ENCODE results near the gene CCDC88B. TPM values are rescaled to one million over a fixed set of nuclear protein-coding genes. Genes with fewer than 3 reads are reported as not detected.

Gene CCDC88B
- 100 to 1,000 TPM; 120 to 125 TPM for total RNA-seq

DNA sequence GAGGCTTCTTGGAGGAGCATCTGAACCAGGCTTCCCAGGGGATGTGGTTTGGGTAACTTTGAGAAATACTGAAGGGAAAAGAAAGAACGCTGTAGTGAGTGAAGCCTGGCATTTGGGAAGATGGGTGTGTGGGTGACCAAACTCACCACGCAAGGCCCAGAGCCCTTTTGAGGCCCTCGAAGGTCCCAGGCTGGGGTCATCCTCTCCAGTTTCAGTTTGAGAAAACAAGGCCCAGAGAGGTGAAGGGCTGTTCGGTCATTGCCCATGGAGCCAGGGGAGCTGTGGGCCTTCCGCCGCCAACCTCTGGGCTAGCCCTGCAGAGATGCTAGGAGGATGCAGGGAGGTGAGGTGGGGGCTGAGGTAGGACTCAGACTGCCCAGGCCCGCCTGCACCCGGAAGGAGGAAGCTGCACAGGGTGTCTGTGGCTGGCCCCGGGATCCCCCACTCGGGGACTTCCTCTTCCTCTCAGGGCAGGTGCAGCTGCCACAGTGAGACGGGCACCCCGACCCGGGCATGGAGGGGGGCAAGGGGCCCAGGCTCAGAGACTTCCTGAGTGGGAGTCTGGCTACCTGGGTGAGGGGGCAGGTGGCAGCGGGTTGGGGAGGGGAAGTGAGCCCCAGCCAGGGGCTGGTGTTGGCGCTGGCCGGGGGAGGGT, at the start of gene CCDC88B:
Gene CCDC88B (plus strand): TSS at position 451 of the 655 bp plus-strand sequence. CDS start 63 bp downstream, at position 514.
- Mint-ChIP-seq H3K36me3 (ENCODE audit: low read depth) (peaks cover 43% of the 10 kb centered on the region), H3K4me3 (peak within 1 kb of the TSS; percentile 96), H3K9me3 (no peaks in the 10 kb centered on the region), H3K4me1 (peaks cover 12% of the 10 kb centered on the region), H3K27ac (peak within 1 kb of the TSS; percentile 97), H3K27me3 (no peaks in the 10 kb centered on the region)
- peak; percentile 86 for ATAC-seq (replicated peaks)

- Mint-ChIP-seq H3K27me3 (peaks cover 16% of the 10 kb centered on the region), H3K4me1 (peaks cover 5% of the 10 kb centered on the region), H3K9me3 (no peaks in the 10 kb centered on the region), H3K4me3 (peak overlapping the region; percentile 60), H3K27ac (no peak overlapping the region), H3K36me3 (ENCODE audit: low read depth) (peaks cover 6% of the 10 kb centered on the region)
- no peak for ATAC-seq (replicated peaks)
Observed at GRCh38 chr11:64290352-64291261, 49.4 kb upstream of the CCDC88B start.

DNA sequence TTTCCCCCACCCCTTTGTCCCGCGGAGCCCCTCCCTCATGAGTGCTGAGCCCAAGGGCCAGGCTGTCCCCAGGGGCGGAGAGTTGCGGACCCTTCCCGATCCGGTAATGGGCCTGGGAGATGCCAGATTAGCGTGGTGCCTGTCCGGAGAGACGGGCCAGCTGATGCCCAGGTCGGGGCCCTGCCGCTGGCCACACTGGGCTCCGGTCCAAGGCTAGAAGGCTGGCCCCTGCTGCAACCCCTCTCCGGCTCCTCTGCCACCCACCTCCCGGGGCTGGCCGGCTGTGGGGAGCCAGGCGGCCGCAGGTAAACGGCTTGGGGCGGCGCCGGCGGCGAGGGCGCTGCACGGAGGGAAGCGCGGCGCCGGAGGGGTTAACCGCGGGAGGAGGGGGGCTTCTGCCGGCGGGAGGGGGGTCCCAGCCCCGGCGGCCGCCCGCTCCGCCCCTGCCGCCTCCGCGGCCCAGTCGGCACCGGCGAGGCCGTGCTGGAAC, 48.7 kb upstream of the CCDC88B start, which contains the start of gene KCNK4:
Gene KCNK4 (plus strand): TSS at position 41 of the 490 bp plus-strand sequence. CDS start 1,717 bp downstream, outside the sequence.
- H3K27ac Mint-ChIP-seq: no peak within 1 kb of the TSS
- peaks cover 22% of the 10 kb centered on the region for H3K27me3 Mint-ChIP-seq
- H3K4me3 Mint-ChIP-seq: peak within 1 kb of the TSS; percentile 60
- H3K4me1 Mint-ChIP-seq: peaks cover 5% of the 10 kb centered on the region
- H3K36me3 Mint-ChIP-seq (ENCODE audit: low read depth): peaks cover 6% of the 10 kb centered on the region
- no peak for ATAC-seq (replicated peaks)
- no peaks in the 10 kb centered on the region for H3K9me3 Mint-ChIP-seq

DNA sequence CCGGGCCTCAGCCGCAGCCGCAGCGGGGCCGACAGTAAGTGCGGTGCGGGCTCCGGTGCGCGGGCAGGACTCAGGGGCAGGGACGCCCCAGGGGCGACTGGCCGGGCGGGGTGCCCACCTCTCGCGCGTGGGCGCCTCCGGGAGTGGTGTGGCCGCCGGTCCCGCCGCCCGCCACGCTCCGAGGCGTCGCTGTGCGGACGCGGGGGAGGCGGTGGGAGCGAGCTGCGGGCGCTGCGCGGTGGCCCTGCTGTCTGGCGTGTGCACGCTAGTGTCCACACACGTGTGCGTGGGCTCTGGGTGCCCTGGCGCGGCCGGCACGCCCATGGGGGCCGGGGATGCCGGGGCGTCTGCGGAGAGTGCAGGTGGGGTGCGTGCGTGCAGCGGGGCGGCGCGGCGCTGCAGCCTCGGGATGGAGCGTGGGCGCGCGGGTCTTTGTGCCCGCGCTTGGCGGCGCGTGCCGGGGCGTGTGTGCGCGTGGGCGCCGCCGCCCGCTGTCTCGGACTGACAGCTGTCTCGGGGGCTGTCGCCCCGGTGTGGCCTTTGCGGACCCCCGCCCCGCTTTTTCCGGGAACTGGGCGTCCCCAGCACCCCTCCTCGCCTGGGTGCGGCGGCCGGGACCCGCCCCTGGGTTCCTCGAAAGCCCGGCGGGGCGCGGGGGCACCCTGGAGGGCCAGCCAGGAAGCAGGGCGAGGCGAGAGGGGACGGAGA, 48.1 kb upstream of the CCDC88B start:
- Mint-ChIP-seq H3K27me3 (peaks cover 26% of the 10 kb centered on the region), H3K27ac (no peak overlapping the region), H3K4me3 (peak overlapping the region; percentile 29), H3K4me1 (no peaks in the 10 kb centered on the region), H3K36me3 (ENCODE audit: low read depth) (peaks cover 6% of the 10 kb centered on the region), H3K9me3 (no peaks in the 10 kb centered on the region)
- ATAC-seq (replicated peaks): peak; percentile 40

DNA sequence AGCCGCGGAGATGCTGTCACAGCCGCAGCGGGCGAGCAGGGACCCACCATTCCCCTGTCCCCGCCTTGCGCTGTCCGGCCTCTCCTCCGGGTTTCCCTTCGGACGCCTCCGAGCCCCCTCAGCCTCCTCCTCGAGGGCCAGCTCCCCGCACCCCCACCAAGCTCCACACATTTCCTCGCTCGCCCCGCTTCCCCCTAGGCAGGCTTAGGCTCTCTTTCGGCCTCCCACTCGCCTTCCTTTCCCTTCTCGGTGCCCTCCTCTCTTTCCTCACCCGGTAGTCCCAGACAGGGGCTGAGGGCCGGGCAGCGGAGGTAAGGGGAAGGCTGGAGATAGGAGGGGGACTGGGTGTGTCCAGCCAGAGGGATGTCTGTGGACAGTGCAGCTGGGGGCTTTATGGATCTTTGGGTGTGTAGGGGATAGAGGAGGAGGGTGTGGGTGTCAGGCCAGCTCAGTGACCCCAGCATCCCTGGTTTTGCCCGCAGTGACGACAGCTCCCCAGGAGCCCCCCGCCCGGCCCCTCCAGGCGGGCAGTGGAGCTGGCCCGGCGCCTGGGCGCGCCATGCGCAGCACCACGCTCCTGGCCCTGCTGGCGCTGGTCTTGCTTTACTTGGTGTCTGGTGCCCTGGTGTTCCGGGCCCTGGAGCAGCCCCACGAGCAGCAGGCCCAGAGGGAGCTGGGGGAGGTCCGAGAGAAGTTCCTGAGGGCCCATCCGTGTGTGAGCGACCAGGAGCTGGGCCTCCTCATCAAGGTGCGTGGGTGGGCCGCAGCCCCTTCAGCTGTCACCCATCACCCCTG, 47.3 kb upstream of the CCDC88B start:
- Mint-ChIP-seq H3K4me1 (no peaks in the 10 kb centered on the region), H3K36me3 (ENCODE audit: low read depth) (peaks cover 6% of the 10 kb centered on the region), H3K27ac (no peak overlapping the region), H3K27me3 (peaks cover 33% of the 10 kb centered on the region), H3K9me3 (no peaks in the 10 kb centered on the region), H3K4me3 (peak overlapping the region; percentile 29)
- peak; percentile 14 for ATAC-seq (replicated peaks)

DNA sequence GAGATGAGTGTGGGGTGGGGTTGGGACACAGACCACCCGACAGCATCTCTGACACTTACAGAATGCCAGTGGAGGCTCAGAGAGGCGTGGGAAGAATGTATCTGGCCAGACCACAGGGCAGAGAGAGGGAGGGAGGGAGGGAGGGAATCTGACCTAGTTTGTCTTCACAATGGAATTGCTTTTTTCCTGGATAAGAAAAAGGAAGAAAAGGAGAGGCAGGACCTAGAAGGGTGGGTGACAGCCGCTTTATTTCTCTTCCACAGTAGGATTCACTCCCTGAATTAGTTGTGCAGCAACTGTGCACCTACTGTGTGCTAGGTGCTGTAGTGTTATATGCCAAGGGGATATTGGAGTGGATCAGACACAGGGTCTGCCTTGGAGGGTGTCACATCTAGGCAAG, 45.2 kb upstream of the CCDC88B start:
- Mint-ChIP-seq H3K4me3 (no peak overlapping the region), H3K9me3 (no peaks in the 10 kb centered on the region), H3K27ac (no peak overlapping the region), H3K36me3 (ENCODE audit: low read depth) (peaks cover 6% of the 10 kb centered on the region), H3K4me1 (no peaks in the 10 kb centered on the region), H3K27me3 (peaks cover 41% of the 10 kb centered on the region)
- ATAC-seq (replicated peaks): no peak

DNA sequence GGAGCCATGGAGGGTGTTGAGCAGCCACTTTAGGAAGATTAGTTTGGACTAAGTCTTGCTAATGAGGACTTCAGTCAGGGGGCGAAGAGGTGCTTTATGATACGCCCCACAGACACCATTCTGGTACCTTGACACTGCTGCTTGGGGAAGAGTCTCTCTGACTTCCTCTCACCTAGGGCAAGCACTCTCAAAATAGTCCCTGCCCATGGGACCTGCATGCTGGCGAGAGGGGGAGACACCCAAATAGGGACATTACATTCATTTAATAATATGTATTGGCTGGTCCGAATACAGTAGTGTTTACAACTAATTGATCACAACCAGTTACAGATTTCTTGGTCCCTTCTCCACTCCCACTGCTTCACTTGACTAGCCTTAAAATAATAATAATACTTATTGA, 44.2 kb upstream of the CCDC88B start:
- Mint-ChIP-seq H3K9me3 (no peaks in the 10 kb centered on the region), H3K36me3 (ENCODE audit: low read depth) (peaks cover 6% of the 10 kb centered on the region), H3K27ac (no peak overlapping the region)

DNA sequence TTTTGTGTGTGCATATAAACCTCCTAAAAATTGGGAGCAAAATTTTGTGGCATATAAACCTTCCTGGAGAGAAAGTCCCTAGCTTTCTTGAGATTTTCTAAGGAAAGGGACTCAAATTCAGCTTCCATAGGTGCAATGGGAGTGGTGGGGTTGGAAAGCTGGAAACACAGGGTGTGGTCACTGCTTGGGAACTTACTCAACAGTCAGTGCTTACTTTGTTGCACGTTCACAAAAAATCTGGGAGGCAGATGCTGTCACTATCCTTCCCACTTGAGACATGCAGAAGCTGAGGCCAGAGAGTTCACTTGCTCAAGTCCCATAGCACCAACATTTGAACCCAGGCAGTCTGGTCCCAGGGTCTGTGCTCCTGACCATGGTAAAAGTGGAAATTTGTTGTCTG, 43.8 kb upstream of the CCDC88B start:
- Mint-ChIP-seq H3K4me1 (peaks cover 4% of the 10 kb centered on the region), H3K27ac (no peak overlapping the region), H3K9me3 (no peaks in the 10 kb centered on the region), H3K36me3 (ENCODE audit: low read depth) (peaks cover 4% of the 10 kb centered on the region), H3K4me3 (no peak overlapping the region), H3K27me3 (peaks cover 45% of the 10 kb centered on the region)
- no peak for ATAC-seq (replicated peaks)

More for the DNA sequence above, 44.2 kb upstream of the CCDC88B start:
- H3K4me1 Mint-ChIP-seq: peaks cover 4% of the 10 kb centered on the region
- no peak overlapping the region for H3K4me3 Mint-ChIP-seq
- no peak for ATAC-seq (replicated peaks)
- peaks cover 45% of the 10 kb centered on the region for H3K27me3 Mint-ChIP-seq

GRCh38 chr11:64296830-64297698, 42.9 kb upstream of the CCDC88B start:
- Mint-ChIP-seq H3K4me1 (peaks cover 4% of the 10 kb centered on the region), H3K9me3 (no peaks in the 10 kb centered on the region), H3K27me3 (peaks cover 45% of the 10 kb centered on the region), H3K36me3 (ENCODE audit: low read depth) (peaks cover 4% of the 10 kb centered on the region), H3K4me3 (no peak overlapping the region), H3K27ac (no peak overlapping the region)
- no peak for ATAC-seq (replicated peaks)

DNA sequence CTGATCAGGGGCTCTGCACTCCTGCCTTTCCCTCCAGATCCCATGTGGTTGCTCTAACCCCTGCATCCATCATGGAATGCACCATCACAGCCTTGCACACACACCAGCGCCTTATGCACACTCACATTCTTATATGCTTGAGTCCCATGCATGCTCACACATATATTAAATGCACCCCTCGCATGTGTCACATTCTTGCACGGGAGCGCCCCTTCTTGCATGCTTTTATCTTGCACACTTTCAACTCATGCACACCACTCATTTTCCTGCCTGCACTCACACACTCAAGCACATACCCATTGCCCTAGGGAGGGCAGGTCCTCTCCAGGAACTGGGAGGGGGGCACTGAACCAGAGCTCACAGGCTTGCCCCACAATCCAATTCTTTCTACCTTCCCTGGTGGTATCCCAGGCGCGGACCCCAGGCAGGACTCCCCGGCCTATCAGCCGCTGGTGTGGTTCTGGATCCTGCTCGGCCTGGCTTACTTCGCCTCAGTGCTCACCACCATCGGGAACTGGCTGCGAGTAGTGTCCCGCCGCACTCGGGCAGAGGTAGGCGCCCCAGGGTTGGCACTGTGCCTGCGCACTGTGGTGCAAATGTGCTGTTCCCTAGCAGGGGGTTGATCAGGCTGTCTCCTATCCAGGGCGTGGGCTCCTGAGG, 42.2 kb upstream of the CCDC88B start:
- peaks cover 4% of the 10 kb centered on the region for H3K4me1 Mint-ChIP-seq
- ATAC-seq (replicated peaks): no peak
- H3K9me3 Mint-ChIP-seq: no peaks in the 10 kb centered on the region
- no peak overlapping the region for H3K27ac Mint-ChIP-seq
- peaks cover 4% of the 10 kb centered on the region for H3K36me3 Mint-ChIP-seq (ENCODE audit: low read depth)
- no peak overlapping the region for H3K4me3 Mint-ChIP-seq
- H3K27me3 Mint-ChIP-seq: peaks cover 45% of the 10 kb centered on the region

DNA sequence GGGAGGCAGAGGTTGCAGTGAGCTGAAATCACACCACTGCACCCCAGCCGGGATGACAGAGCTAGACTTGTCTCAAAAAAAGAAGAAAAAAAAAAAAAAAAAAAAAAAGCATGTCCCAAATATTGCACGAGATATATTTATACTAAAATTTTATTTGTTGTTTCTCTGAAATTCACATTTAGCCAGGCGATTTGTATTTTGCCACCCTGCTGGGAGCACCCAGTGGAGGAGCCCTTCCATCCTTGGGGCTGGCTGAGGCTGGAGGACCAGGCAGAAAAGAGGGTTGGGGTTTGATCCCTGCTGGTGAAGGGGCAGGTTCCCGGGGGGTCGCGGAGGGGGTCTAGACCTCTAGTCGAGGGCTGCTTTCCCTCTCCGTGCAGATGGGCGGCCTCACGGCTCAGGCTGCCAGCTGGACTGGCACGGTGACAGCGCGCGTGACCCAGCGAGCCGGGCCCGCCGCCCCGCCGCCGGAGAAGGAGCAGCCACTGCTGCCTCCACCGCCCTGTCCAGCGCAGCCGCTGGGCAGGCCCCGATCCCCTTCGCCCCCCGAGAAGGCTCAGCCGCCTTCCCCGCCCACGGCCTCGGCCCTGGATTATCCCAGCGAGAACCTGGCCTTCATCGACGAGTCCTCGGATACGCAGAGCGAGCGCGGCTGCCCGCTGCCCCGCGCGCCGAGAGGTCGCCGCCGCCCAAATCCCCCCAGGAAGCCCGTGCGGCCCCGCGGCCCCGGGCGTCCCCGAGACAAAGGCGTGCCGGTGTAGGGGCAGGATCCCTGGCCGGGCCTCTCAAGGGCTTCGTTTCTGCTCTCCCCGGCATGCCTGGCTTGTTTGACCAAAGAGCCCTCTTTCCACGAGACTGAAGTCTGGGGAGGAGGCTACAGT, 40.8 kb upstream of the CCDC88B start:
- no peak for ATAC-seq (replicated peaks)
- no peaks in the 10 kb centered on the region for H3K9me3 Mint-ChIP-seq
- H3K4me1 Mint-ChIP-seq: peaks cover 7% of the 10 kb centered on the region
- peak overlapping the region; percentile 73 for H3K4me3 Mint-ChIP-seq
- H3K27ac Mint-ChIP-seq: no peak overlapping the region
- peaks cover 45% of the 10 kb centered on the region for H3K27me3 Mint-ChIP-seq
- peaks cover 4% of the 10 kb centered on the region for H3K36me3 Mint-ChIP-seq (ENCODE audit: low read depth)
